AML-193 (cell line): Measurements from ENCODE around the gene RWDD1.
A peak's percentile ranks its signal among the peaks of the same experiment; 100 is the strongest.

Experiments used
- DNase-seq, 2 experiments: peaks; one replicate each; lab custom pipeline; 2025; lab: John Stamatoyannopoulos, UW

RWDD1 gene, protein sequence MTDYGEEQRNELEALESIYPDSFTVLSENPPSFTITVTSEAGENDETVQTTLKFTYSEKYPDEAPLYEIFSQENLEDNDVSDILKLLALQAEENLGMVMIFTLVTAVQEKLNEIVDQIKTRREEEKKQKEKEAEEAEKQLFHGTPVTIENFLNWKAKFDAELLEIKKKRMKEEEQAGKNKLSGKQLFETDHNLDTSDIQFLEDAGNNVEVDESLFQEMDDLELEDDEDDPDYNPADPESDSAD

DNA sequence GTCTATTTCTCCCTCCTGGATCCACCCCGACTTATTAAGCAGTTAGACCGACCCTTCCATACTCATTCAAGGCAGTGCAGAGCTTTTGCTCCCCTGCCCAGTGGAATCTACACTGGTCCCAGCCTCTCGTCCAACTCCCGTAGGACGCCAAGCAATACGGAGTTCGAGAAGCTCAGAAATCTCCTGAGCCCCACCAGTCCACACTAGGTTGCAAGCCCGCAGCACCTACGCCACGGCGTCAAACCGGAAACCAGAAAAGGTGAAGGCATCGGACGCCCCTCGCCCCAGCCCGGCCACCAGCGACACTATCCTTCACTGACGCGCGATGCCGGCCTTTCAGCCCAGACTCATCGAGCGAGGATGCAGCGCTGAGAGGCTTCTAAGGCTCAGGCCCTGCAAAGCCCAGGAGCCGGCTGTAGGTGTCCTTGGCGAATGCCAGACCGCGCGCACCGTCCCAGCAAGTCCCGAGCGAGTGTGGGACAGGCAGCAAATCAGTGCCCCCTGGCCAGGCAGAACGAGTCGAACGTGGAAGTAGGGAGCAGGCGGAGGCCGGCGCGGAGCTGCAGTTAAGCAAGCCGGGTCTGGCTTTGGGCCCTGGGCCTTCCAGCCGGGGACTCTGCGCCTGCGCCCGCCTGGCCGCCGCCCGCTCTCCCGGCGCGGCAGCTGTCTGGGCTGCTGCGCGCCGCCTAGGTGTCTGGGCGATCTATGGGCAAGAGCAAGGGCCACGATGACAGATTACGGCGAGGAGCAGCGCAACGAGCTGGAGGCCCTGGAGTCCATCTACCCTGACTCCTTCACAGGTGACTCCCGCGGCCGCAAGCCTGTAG, at the start of gene RWDD1:
RWDD1 (plus strand) TSS at position 649 of the 827 bp plus-strand sequence; CDS start at position 728, 79 bp downstream.
- DNase-seq, result peak; percentile 100

DNA sequence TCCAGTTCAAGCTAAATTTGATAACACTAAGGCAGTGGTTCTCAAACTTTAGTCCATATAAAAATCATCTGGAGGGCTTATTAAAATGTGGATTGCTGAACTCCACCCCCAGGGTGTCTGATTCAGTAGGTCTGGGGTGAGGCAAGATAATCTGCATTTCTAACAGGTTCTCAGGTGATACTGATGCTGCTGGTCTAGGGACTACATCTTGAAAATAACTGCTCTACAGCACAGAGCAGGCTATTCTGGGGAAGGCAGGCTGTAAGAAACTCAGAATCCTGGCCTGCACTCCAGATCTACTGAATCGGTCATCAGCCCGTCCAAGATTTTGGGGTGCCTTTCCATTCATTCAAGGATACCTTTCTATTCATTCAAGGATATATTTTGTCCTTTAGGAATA, 48.4 kb upstream of the RWDD1 start:
- DNase-seq, result no peak

DNA sequence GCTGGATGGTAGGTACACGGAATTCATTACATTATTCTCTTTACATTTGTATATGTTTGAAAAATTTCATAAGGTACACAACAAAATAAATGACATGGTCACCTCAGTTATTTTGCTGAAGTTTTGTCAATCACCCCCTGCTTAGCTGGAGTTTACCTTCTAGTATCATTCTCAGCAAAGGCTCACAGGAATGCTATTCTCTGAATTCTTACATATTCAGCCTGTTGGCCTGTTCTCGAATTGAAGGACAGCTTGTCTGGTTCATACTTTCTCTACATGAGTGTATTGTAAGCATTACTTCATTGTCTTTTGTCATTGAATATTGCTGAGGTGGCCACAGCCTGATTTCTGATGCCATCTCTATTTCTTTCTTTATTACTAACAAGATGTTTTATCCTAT, 47.1 kb upstream of the RWDD1 start:
- no peak for DNase-seq

DNA sequence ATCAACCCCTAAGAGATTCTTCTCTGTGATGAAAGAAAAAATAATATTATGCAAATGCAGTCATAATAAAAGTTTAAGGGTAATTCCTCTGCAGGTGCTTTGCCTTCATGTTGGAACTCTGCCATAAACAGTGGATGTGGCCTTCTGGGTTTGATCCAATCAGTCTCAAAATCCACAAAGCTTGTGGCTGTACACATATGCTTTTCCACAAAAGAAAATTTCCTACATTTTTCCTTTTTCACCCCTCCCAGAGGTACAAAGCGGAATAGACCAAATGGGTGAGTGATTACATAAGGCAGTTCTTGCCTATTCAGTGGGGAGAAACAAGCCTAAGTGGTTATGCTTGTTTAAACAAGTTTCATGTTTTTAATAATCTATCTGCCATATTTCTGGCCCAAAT, 43.2 kb upstream of the RWDD1 start:
- no peak for DNase-seq

DNA sequence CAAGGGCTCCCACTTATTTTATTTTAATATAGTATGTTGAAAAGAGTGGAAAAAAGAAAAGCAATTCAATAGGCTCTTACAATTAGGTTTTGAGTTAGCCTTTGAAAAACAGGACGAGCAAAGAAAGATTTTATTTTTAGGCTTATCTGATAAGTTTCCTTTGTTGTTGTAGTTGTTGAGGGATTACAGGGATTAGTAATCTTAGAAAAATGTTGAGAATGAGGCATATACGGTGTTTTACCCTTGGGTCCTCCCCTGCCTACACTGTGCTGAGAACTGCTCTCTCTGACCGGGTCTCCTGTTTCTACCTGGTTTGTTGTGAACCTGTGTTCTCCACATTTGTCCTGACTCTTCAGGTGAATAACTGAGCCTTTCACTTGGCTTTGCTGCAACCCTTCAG, 42.5 kb upstream of the RWDD1 start:
- no peak for DNase-seq

DNA sequence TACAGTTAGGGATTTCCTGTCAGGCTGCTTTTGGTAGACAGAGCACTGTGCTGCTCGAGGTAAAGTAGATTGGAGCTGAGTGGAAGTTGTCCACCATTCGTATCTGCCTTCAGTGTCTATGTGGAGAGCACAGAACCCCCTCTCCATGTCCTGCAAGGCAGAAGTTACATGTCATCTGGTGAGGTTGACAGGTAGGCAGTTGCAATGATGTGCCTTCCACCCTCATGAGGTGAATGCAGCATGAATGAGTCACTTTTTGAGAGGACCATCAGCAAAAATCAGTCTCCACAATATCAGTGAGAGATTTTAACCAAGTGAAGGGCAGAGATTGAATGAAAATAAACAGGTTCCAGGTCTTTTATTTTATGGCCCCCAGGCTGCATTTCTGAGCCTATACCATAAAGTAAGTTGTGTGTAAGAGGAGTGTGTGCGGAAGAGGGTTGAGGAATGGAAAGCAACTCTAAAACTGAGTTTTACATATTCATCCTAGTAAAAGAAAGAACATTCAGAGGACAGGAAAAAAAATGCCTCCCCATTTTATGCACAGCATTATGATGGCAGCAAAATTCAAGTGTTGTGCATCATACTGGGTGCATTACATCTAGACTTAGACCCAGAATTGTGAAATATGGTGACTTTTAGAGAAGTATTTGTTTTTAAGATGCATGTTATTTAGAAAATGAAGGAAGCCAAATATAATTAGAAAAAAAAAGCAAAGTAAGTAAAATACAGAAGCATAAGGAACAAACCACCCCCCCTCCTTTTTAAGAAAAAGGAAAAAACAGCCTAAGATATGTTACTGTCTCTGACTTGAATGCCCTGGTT, 41.6 kb upstream of the RWDD1 start:
- DNase-seq, result no peak

DNA sequence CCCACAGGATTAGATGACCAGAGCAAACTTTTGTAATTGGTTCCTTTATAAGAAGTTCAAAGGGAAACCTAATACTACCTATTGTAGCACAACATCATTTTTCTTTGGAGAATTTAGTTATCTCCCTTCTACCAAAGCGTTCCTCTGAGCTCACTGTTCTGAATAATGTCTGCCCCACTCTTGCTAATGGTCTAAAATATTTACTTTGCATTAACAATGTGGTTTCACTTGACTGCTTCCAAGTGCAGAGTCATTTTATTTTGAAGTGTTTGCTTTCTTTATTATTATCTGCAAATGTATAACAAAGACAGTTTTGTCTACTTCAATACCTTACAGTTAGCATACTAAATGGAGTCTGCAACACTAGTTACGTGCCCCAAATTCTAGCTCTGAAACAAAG, 40.9 kb upstream of the RWDD1 start:
- no peak for DNase-seq

DNA sequence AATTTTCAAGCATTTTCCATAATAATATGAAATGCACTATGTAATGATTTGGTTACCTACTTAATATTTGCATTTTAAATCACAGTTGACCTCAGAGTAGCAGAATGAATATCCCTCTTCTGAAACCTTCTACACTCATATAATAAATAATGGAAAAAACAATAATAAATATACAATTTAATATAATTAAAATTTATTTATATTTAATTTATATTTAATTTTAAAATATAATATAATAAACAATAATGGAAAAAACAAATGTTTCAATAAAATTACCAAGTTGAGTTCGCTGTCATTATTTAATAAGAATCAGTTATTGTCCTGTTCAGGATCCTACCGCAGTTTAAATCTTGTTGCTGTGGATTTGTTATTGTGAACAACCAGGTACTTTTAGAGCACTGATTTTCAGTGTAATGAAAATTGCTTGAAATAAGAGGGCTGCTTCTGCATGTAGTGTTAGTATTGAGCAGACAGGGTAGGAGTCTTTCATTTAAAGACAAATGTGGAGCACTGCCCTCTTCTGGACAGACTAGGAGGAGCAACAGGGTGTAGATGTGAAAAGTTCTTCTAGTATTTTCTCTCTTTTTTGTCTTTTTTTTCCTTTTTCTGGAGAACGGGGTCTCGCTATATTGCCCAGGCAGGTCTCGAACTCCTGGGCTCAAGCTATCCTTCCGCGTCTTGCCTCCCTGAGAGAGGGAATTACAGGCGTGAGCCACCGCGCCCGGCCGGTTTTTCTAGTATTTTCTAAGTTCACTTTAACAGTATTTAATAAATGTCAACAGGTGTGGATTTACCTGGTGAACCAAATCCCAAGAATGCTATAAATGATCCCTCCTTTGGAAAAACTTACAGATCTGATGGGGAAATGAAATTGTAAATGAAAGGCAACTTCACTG, 39.4 kb upstream of the RWDD1 start:
- DNase-seq, result peak; percentile 93 to 94

DNA sequence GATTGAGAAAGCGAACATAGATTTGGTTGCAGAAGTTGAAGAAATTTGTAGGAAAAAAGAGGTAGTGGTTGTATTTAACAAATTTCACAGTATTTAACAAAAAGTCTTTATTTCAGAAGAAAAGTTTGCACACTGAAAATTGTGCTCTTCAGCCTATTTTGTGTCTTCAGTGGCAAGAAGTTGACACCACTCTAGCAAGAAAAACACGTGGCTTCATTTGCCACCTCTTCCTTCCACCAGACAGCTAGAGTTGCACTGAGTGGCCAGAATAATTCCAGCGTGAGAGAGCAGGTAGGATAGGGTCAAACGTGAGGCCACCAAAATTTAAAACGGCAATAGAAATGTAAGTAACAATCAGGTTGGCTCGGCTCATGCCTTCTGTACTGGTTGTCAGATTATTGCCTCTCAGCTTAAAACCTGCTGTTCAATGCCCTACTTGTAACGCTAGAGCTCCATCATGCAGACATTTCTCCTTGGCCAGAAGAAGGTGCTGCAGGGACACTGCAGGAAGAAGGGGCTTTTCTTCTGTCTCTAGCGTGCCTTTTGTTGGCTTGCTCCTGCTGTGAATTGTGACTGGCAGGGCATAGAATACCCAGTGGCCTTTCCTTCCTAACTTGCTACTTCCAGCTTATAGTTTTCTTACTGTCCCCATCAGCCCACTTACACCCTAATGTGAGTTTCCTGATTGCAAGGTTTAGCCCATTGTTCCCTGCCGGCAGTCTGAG, 37.9 kb upstream of the RWDD1 start:
- no peak for DNase-seq

DNA sequence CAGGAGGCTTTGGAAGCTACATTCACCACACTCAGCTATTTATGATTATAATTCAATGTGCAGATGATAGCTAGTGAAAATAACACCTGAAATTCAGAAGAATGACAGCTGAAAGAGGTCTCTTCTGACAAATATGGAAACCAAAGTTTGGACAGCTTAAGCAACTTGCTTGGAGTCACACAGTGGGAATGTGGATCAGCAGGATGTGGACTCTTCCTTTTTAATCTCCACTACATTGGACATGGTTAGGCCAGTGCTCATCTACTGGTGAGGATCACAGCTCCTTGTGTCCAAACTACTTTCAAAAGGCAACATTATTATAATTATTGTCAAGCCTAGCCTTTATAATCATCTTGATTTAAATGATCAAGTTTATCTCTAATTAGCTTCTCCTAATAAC, 36.2 kb upstream of the RWDD1 start:
- DNase-seq, result no peak

DNA sequence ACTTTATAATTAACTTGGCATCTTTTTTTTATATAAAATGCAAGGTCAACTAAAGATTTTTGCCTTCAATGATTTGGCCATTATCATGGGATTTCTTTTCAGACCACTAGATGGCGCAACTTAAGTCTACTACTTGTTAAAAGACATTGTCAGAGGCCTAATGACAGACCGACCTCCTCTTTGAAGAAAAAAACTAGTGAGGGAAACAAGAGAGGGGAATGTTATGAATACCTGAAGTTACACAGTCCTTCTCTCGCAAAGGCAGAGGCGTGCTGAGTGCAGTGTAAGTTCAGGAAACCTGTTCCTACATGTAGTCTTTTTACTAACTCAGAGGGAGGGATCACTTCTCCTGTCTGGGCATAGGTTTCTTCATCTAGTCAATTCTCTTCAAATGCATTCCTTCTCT, 35.1 kb upstream of the RWDD1 start:
- peak; percentile 81 to 84 for DNase-seq

DNA sequence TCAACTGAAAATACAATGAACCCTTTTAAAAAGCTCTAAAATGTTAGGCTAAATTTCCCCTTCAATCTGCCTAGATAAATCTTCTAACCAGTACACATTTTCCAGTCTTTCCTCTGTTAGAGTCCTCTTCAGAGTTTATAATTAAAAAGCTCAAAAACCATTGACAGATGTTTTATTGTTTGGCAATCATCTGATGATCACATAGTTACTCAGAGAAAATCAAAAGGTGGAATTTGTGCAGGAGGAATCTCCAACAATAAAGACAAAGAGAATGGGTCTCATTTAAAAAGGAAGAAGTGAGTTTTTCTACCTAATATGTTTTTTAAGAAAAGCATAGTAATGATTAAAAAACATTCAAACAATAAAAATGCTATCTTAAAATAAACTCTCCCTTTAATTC, 28.9 kb upstream of the RWDD1 start:
- DNase-seq, result no peak

DNA sequence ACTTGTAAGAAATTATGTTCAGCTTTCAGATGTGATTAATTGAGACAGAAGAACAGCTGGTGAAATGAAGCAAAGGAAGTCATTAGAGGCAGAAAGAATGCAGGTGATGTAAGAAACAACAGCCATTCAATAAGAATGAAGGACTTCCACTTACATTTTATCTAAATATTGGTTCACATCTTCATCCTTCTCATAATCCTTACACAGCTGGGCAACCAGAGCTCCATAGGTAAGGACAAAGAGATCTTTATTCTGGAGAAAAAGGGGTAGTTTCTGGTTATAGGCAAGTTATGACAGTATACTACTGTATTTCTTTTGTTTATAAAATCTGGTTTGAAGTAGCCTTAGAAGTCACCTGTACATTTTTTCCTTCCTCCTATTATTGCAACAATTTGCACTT, 28.2 kb upstream of the RWDD1 start:
- DNase-seq, result no peak

DNA sequence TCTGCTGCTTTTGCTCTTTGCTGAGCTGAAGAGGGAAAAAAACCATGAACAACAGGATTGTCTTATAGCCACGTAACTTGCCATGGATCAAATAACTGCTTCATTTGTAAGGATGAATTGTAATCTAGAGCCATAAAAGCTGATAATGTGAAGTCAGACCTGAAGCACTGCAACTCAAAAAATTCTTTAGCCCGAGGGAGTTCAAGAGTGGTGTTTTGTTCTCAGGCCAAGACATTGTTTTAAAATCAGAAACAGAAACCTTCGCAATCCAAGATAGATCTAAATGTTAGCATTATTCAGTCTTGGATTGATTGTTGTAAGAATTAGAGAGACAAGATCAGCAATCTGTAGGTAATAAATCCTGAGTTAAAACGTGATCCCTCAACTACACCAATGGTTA, 25.7 kb upstream of the RWDD1 start, which contains the start of gene TRAPPC3L:
TRAPPC3L (minus strand) TSS at position 34 of the 400 bp plus-strand sequence. CDS start 170 bp downstream, outside the sequence.
- no peak for DNase-seq

DNA sequence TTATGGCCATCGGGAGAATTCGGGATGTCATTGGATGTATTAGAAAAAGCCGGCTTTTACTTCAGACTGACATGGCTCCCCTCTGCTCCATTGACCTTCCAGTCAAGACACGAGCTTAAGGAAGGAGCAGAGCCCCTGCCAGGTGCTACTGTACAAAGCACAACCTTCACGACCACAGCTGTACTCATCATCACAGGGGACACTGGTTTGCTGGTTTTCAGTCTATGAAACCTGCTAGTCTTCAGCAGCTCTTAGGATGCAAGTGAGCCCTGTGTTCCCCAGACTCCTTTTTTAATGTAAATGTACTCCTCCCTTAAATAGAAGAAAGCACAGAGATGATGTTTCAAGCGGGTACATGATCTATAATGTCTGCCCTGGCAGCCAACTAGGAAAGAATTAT, 23.9 kb upstream of the RWDD1 start:
- no peak for DNase-seq

DNA sequence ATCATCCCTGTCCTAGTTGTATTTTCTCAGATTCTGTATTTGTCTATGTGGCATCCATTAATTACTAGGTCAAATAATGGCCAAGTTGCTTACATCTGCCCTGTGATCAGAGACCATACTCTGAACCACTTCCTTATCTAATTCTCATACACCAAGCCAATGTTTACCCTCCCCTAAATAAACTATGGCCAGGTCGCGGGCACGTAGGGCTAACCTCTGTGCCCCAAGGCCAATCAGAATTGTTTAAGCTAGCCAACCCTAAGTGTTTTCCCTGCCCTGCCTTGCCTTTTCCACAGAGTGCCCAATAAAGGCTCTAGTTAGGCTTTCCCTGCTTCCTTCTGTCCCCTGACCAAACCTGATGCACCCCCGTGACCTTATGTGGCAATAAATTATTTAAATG, 20.5 kb upstream of the RWDD1 start:
- DNase-seq, result no peak

DNA sequence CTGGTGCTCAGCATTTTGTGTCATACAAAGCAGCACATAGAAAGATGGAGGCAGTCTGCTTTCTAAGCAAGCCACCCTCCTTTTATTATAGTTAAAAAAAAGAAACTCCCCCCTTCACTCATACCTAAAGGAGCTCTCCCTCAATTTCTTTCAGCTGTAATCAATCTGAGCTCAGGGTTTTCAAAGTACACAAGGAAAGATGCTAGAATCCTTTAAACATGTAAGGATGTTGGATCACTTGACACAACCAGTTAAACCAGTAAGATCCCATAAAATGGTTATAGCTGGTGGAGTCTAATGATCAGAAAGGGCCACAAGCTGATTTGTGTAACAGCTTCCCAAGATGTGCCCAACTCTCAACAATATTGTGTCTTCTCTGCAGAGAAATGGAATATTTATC, 17.9 kb upstream of the RWDD1 start, which contains the start of gene CALHM4:
CALHM4 (plus strand) TSS at position 301 of the 400 bp plus-strand sequence; CDS start at position 344, 43 bp downstream.
- no peak for DNase-seq

DNA sequence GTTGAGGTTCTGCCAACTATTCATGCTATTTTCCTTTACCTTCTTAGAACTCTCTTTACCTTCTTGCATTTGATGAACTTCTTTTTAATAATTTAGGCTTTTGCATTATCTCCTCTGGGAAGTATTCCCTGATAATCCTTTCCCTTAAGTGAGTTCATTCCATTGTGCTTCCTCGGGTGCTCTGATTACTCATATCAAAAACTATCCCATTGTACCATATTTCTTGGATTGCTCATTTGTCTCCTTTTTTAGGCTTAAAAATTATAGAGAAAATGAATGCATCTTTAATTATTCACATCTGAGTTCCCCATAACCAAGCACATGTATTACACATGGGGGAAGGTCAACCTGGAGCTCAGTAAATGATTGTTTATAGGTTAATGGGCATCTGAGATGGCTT, 15.2 kb upstream of the RWDD1 start:
- DNase-seq, result no peak

DNA sequence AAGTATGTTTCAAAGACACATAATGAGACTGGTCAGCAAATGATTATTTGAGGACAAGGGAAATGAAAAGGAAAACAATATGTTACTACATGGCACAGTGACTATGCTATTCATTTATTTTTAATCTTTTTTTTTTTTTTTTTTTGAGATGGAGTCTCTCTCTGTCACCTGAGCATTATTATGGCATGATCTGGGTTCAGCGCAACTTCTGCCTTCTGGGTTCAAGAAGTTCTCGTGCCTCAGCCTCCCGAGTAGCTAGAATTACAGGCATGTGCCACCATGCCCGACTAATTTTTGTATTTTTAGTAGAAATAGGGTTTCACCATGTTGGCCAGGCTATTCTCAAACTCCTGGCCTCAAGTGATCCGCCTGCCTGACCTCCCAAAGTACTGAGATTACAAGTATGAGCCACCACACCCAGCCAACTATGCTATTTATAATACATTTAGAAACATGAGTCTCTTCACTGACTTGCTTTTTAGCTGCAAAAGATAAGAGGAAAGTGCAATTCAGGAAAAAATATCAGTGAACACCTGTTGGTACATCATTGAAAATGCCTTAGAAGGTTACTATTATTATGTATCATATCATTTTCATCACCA, 14.4 kb upstream of the RWDD1 start:
- DNase-seq, result no peak

DNA sequence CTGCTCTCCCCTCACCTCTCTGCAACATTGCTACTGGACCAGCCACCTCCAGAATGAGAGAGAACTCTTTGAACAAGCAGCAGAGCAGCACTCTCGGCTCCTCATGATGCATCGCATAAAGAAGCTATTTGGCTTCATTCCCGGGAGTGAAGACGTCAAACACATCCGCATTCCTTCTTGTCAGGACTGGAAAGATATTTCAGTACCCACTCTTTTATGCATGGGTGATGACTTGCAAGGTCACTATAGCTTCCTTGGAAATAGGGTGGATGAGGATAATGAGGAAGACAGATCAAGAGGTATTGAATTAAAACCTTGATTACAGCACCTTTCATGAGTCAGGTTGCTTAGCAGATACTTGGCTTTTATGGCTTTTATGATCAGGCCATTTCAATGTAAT, 13.4 kb upstream of the RWDD1 start:
- DNase-seq, result no peak
